K562 (cell line): Measurements from ENCODE around the gene B3GALT4. TPM values are rescaled to one million over a fixed set of nuclear protein-coding genes. Genes with fewer than 3 reads are reported as not detected.

ENCODE experiments used
- CAMTA2 ChIP-seq: fragments of 250-450 bp; sonication (Bioruptor Pico); conservative IDR thresholded peaks from 2 replicates; pipeline ENCODE4 v1.5.1; 2022
- ESRRB ChIP-seq: fragments of 250-450 bp; sonication (Bioruptor Pico); IDR thresholded peaks from 2 replicates; pipeline ENCODE4 v1.5.0; 2020; ENCODE audit warnings: mild to moderate bottlenecking, moderate library complexity, borderline replicate concordance
- FOS ChIP-seq: IDR thresholded peaks from 3 replicates; pipeline ENCODE4 v1.6.1; 2011; ENCODE audit not compliant: insufficient read length; ENCODE audit errors: extremely low read depth
- GABPA ChIP-seq: fragments of 200-800 bp; sonication (Bioruptor generic); conservative IDR thresholded peaks from 2 replicates; pipeline ENCODE4 v1.6.1; 2016; ENCODE audit warnings: low read depth, missing genetic modification characterization, missing compliant biosample characterization
- HEY1 ChIP-seq: fragments of 250-450 bp; sonication (Bioruptor Pico); IDR thresholded peaks from 2 replicates; pipeline ENCODE4 v1.5.0; 2020; ENCODE audit warnings: mild to moderate bottlenecking, moderate library complexity, borderline replicate concordance
- HIVEP1 ChIP-seq: fragments of 250-450 bp; sonication (Bioruptor Pico); IDR thresholded peaks from 2 replicates; pipeline ENCODE4 v1.4.0; 2020; ENCODE audit warnings: mild to moderate bottlenecking
- JUND ChIP-seq, 2 experiments: IDR thresholded peaks; 2 replicates in 1 of 2; 3 replicates in 1 of 2; pipeline ENCODE4 v1.6.1; 2011; ENCODE audit warnings: borderline replicate concordance in 2 of 2, low read depth in 2 of 2, low read length in 2 of 2, improper control_type of control experiment in 1 of 2, missing biosample characterization in 1 of 2, missing genetic modification characterization in 1 of 2, missing genetic modification reagents in 1 of 2
- ZNF644 ChIP-seq: fragments of 200-800 bp; sonication (Bioruptor generic); IDR thresholded peaks from 2 replicates; pipeline ENCODE4 v1.6.1; 2016; ENCODE audit warnings: low read depth, missing genetic modification characterization, missing compliant biosample characterization
- polyA plus RNA-seq, 8 experiments: library from polyadenylated mRNA; depleted of rRNA in 4 of 8; stranded (reverse) in 5 of 8; unstranded in 3 of 8; fragments of >200 nt; fragmentation: Nextera tagmentation in 2 of 8; fragmentation: Illumina TruSeq in 1 of 8; extraction: Ambion mirVana in 2 of 8; extraction: Trizol in 1 of 8; gene quantifications; 2 replicates each; pipeline versions ENCODE4 v1.2.1 to v1.2.3, GENCODE V29; 2011 to 2014; ENCODE audit warnings: inconsistent platforms in 1 of 8, missing spikeins in 1 of 8
- total RNA-seq, 7 experiments: library from RNA; depleted of rRNA in 6 of 7; stranded (reverse); fragments of >200 nt in 6 of 7; fragmentation: Illumina TruSeq in 2 of 7; extraction: Trizol in 2 of 7; gene quantifications; 2 replicates each; pipeline versions ENCODE4 v1.2.1 to v1.2.3, GENCODE V29; 2011 to 2021; ENCODE audit warnings: low replicate concordance in 1 of 7
- TF ChIP-seq, protein P1 (sequence below): fragments of 450-650 bp; IDR thresholded peaks from 2 replicates; pipeline ENCODE4 v1.6.1; 2016; ENCODE audit warnings: mild to moderate bottlenecking, moderate library complexity
- TF ChIP-seq, protein P2 (sequence below), 2 experiments: IDR thresholded peaks; 2 replicates each; pipeline ENCODE4 v1.6.1; 2011; ENCODE audit warnings: borderline replicate concordance in 1 of 2, control low read depth in 1 of 2, low read depth in 1 of 2, low read length in 1 of 2, mild to moderate bottlenecking in 1 of 2, mixed read lengths in 1 of 2, moderate library complexity in 1 of 2; ENCODE audit not compliant: insufficient read depth in 1 of 2, insufficient read length in 1 of 2, poor library complexity in 1 of 2, severe bottlenecking in 1 of 2; ENCODE audit errors: extremely low read depth in 1 of 2

Gene B3GALT4
- total and polyA plus RNA-seq, 9 of the 15 experiments (the other 6 are each of a cell fraction or from before 2014, with no cell fraction given), result 0.11 to 1.3 (median 0.53) TPM; not detected in 1

DNA sequence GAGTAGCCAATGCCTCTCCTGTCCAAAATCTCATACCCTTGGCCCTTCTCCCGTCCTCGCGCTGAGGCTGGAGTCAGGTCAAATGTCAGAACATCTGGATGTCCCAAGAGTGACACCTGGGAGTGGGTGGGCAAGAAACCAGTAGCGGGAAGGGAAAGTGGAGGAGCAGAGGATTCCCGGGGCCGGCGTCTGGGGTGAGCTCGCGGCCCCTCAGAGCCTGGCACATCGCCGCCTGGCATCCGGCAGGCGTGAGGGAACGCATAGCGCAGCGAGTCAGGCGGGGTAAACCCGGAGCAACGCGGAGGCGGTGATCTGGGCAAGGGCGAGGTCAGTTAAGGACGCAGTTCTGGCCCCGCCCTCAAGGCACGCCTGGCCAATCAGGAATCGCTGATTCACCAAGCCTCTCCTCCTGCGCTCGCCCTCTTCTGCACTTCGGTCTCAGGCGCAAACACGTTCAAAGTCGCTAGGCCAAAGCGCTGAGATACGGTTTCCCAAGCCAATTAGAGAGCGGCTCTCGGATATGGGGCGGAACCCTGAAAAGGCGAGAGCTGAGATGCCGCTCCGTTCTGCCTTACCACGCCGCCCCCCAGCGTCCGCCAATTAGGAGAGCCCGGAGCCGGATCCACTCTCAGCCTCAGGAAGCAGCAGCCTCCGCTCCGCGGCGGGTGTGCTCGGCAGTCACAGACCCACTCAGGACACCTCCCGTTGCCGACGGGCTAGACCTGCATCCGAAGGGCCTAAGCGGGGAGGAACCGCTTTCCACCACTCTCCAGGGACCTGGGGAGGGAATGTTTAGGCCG lies 27.8 kb upstream of the B3GALT4 start (continued):
- TF ChIP-seq, protein P1, sequence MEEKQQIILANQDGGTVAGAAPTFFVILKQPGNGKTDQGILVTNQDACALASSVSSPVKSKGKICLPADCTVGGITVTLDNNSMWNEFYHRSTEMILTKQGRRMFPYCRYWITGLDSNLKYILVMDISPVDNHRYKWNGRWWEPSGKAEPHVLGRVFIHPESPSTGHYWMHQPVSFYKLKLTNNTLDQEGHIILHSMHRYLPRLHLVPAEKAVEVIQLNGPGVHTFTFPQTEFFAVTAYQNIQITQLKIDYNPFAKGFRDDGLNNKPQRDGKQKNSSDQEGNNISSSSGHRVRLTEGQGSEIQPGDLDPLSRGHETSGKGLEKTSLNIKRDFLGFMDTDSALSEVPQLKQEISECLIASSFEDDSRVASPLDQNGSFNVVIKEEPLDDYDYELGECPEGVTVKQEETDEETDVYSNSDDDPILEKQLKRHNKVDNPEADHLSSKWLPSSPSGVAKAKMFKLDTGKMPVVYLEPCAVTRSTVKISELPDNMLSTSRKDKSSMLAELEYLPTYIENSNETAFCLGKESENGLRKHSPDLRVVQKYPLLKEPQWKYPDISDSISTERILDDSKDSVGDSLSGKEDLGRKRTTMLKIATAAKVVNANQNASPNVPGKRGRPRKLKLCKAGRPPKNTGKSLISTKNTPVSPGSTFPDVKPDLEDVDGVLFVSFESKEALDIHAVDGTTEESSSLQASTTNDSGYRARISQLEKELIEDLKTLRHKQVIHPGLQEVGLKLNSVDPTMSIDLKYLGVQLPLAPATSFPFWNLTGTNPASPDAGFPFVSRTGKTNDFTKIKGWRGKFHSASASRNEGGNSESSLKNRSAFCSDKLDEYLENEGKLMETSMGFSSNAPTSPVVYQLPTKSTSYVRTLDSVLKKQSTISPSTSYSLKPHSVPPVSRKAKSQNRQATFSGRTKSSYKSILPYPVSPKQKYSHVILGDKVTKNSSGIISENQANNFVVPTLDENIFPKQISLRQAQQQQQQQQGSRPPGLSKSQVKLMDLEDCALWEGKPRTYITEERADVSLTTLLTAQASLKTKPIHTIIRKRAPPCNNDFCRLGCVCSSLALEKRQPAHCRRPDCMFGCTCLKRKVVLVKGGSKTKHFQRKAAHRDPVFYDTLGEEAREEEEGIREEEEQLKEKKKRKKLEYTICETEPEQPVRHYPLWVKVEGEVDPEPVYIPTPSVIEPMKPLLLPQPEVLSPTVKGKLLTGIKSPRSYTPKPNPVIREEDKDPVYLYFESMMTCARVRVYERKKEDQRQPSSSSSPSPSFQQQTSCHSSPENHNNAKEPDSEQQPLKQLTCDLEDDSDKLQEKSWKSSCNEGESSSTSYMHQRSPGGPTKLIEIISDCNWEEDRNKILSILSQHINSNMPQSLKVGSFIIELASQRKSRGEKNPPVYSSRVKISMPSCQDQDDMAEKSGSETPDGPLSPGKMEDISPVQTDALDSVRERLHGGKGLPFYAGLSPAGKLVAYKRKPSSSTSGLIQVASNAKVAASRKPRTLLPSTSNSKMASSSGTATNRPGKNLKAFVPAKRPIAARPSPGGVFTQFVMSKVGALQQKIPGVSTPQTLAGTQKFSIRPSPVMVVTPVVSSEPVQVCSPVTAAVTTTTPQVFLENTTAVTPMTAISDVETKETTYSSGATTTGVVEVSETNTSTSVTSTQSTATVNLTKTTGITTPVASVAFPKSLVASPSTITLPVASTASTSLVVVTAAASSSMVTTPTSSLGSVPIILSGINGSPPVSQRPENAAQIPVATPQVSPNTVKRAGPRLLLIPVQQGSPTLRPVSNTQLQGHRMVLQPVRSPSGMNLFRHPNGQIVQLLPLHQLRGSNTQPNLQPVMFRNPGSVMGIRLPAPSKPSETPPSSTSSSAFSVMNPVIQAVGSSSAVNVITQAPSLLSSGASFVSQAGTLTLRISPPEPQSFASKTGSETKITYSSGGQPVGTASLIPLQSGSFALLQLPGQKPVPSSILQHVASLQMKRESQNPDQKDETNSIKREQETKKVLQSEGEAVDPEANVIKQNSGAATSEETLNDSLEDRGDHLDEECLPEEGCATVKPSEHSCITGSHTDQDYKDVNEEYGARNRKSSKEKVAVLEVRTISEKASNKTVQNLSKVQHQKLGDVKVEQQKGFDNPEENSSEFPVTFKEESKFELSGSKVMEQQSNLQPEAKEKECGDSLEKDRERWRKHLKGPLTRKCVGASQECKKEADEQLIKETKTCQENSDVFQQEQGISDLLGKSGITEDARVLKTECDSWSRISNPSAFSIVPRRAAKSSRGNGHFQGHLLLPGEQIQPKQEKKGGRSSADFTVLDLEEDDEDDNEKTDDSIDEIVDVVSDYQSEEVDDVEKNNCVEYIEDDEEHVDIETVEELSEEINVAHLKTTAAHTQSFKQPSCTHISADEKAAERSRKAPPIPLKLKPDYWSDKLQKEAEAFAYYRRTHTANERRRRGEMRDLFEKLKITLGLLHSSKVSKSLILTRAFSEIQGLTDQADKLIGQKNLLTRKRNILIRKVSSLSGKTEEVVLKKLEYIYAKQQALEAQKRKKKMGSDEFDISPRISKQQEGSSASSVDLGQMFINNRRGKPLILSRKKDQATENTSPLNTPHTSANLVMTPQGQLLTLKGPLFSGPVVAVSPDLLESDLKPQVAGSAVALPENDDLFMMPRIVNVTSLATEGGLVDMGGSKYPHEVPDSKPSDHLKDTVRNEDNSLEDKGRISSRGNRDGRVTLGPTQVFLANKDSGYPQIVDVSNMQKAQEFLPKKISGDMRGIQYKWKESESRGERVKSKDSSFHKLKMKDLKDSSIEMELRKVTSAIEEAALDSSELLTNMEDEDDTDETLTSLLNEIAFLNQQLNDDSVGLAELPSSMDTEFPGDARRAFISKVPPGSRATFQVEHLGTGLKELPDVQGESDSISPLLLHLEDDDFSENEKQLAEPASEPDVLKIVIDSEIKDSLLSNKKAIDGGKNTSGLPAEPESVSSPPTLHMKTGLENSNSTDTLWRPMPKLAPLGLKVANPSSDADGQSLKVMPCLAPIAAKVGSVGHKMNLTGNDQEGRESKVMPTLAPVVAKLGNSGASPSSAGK, result peak; percentile 56; the same call in 1 of the 2 replicates
- TF ChIP-seq ZNF644 (tag) (no peak), FOS (peak; percentile 73), HIVEP1 (no peak), HEY1 (peak; percentile 79; the same call in 1 of the 2 replicates), JUND (IDR thresholded peaks at IDR 0.05; ENCODE audit: borderline replicate concordance, low read depth, low read length) (peak; percentile 72), JUND (tag; IDR thresholded peaks at IDR 0.05; ENCODE audit: borderline replicate concordance, low read depth, low read length) (peak; percentile 21; the same call in 1 of the 3 replicates), ESRRB (CRISPR knock-in tag) (0 out of 2 replicates have a peak, but pooled peaks have one; percentile 53), GABPA (tag) (peak; percentile 18), CAMTA2 (no peak)
- TF ChIP-seq, protein P2, sequence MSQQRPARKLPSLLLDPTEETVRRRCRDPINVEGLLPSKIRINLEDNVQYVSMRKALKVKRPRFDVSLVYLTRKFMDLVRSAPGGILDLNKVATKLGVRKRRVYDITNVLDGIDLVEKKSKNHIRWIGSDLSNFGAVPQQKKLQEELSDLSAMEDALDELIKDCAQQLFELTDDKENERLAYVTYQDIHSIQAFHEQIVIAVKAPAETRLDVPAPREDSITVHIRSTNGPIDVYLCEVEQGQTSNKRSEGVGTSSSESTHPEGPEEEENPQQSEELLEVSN (IDR thresholded peaks at IDR 0.05; ENCODE audit: borderline replicate concordance in 1 of 2, extremely low read depth in 1 of 2, insufficient read depth in 1 of 2, insufficient read length in 1 of 2, low read depth in 1 of 2, low read length in 1 of 2, poor library complexity in 1 of 2, severe bottlenecking in 1 of 2), result peak in 1 of 2 experiments; percentile 69
